DND-41 (cell line): ENCODE data around the gene NRCAM.
"Not testable (repeated sequence)": the region's sequence is repeated elsewhere in the genome, so short reads cannot be mapped to it uniquely, and the experiment has no call there.

ENCODE experiments used
- ATAC-seq: fragments of 200-7000 bp; cut with Tn5 transposase; 3 replicates; pipeline ENCODE4 v1.9.1; 2021; ENCODE audit warnings: low read depth; ENCODE audit not compliant: insufficient read depth
- DNase-seq: peaks from one replicate; pipeline ENCODE4 v3.0.0-alpha.2; 2020
- H2AFZ ChIP-seq: 2 replicates; pipeline ENCODE4 v1.6.0; 2012; ENCODE audit warnings: low read depth, low read length
- H3K27ac ChIP-seq: 2 replicates; pipeline ENCODE4 v1.5.1; 2012; ENCODE audit warnings: low read length, inconsistent platforms
- H3K27me3 ChIP-seq: fragments of 200-600 bp; sonication (generic); 2 replicates; pipeline ENCODE4 v1.6.0; 2012; ENCODE audit warnings: low read length, mild to moderate bottlenecking, inconsistent platforms; ENCODE audit not compliant: insufficient read depth, poor library complexity
- H3K36me3 ChIP-seq: 2 replicates; pipeline ENCODE4 v1.5.1; 2012; ENCODE audit warnings: low read length, inconsistent platforms; ENCODE audit not compliant: insufficient read depth
- H3K4me1 ChIP-seq: 2 replicates; pipeline ENCODE4 v1.5.1; 2012; ENCODE audit warnings: mild to moderate bottlenecking, low read length; ENCODE audit not compliant: insufficient read depth
- H3K4me2 ChIP-seq: 2 replicates; pipeline ENCODE4 v1.6.0; 2012; ENCODE audit warnings: mild to moderate bottlenecking, moderate library complexity, low read length, inconsistent platforms; ENCODE audit not compliant: insufficient read depth
- H3K4me3 ChIP-seq, 2 experiments: fragments of 200-600 bp in 1 of 2; shearing (Covaris generic) in 1 of 2; 2 replicates each; pipeline ENCODE4 v1.5.1; 2012 to 2016; ENCODE audit warnings: inconsistent platforms in 2 of 2, low read length in 2 of 2, mild to moderate bottlenecking in 2 of 2, low read depth in 1 of 2, moderate library complexity in 1 of 2
- H3K79me2 ChIP-seq: 2 replicates; pipeline ENCODE4 v1.6.0; 2012; ENCODE audit warnings: low read length, inconsistent platforms; ENCODE audit not compliant: insufficient read depth
- H3K9ac ChIP-seq: 2 replicates; pipeline ENCODE4 v1.6.0; 2012; ENCODE audit warnings: low read depth, mild to moderate bottlenecking, inconsistent platforms, low read length, moderate library complexity
- H3K9me3 ChIP-seq: 2 replicates; pipeline ENCODE4 v1.5.1; 2012; ENCODE audit warnings: low read length, moderate library complexity, mild to moderate bottlenecking, inconsistent platforms; ENCODE audit not compliant: insufficient read depth, severe bottlenecking
- H4K20me1 ChIP-seq: 2 replicates; pipeline ENCODE4 v1.6.0; 2012; ENCODE audit warnings: low read length; ENCODE audit not compliant: insufficient read depth
- CTCF ChIP-seq: IDR thresholded peaks from 2 replicates; pipeline ENCODE4 v1.5.1; 2012; ENCODE audit warnings: borderline replicate concordance, low read length, moderate library complexity, mild to moderate bottlenecking; ENCODE audit not compliant: poor library complexity, severe bottlenecking; ENCODE audit errors: extremely low read depth
- EZH2 ChIP-seq: IDR thresholded peaks from 3 replicates; pipeline ENCODE4 v1.6.1; 2012; ENCODE audit warnings: borderline replicate concordance, low read depth, mild to moderate bottlenecking, moderate library complexity, low read length, inconsistent platforms; ENCODE audit not compliant: severe bottlenecking

NRCAM gene

GRCh38 chr7:108396080-108396479 is 60.2 kb downstream of the NRCAM start:
- TF ChIP-seq CTCF (no peak), EZH2 (no peak)
- no peaks in the 10 kb centered on the region for H3K36me3 ChIP-seq
- DNase-seq (no peak), ATAC-seq (no peak)
- no peaks in the 10 kb centered on the region for H3K79me2 ChIP-seq
- H3K4me3 ChIP-seq = no peak overlapping the region
- no peak overlapping the region for H3K27ac ChIP-seq
- H3K27me3 ChIP-seq = peaks cover 15% of the 10 kb centered on the region
- H3K4me2 ChIP-seq = no peak overlapping the region
- no peak overlapping the region for H2AFZ ChIP-seq
- no peak overlapping the region for H3K9ac ChIP-seq
- H3K4me1 ChIP-seq = no peaks in the 10 kb centered on the region
- no peaks in the 10 kb centered on the region for H3K9me3 ChIP-seq
- H4K20me1 ChIP-seq = no peaks in the 10 kb centered on the region

- no peaks in the 10 kb centered on the region for H3K9me3 ChIP-seq
- ATAC-seq (no peak), DNase-seq (no peak)
- H3K4me3 ChIP-seq = no peak overlapping the region
- H3K27ac ChIP-seq = no peak overlapping the region
- TF ChIP-seq CTCF = no peak
- no peak for TF ChIP-seq EZH2
- no peak overlapping the region for H2AFZ ChIP-seq
- no peaks in the 10 kb centered on the region for H4K20me1 ChIP-seq
- H3K79me2 ChIP-seq = no peaks in the 10 kb centered on the region
- H3K4me2 ChIP-seq = no peak overlapping the region
- H3K4me1 ChIP-seq = no peaks in the 10 kb centered on the region
- H3K36me3 ChIP-seq = no peaks in the 10 kb centered on the region
- no peak overlapping the region for H3K9ac ChIP-seq
- peaks cover 15% of the 10 kb centered on the region for H3K27me3 ChIP-seq
Observed at GRCh38 chr7:108395426-108395825, 60.8 kb downstream of the NRCAM start.

GRCh38 chr7:108393097-108393496 is 63.1 kb downstream of the NRCAM start:
- not testable (repeated sequence) for H3K9ac ChIP-seq, H3K4me2 ChIP-seq, H3K27me3 ChIP-seq, H3K4me1 ChIP-seq, ATAC-seq, H3K9me3 ChIP-seq, H3K36me3 ChIP-seq, H3K79me2 ChIP-seq, H4K20me1 ChIP-seq, H3K27ac ChIP-seq, DNase-seq, H2AFZ ChIP-seq, H3K4me3 ChIP-seq

- not testable (repeated sequence) for H3K79me2 ChIP-seq, H3K27me3 ChIP-seq, H3K36me3 ChIP-seq, H3K4me3 ChIP-seq, DNase-seq, H3K9me3 ChIP-seq, H2AFZ ChIP-seq, H4K20me1 ChIP-seq, ATAC-seq, H3K4me1 ChIP-seq, H3K4me2 ChIP-seq, H3K27ac ChIP-seq, H3K9ac ChIP-seq
Observed at GRCh38 chr7:108387686-108388085, 68.5 kb downstream of the NRCAM start.
